Coronary artery (tissue), 2 donors: ENCODE results near the gene NME3.

Experiments
- DNase-seq: peaks from one replicate; pipeline ENCODE4 v3.0.0-alpha.2; 2017; ENCODE audit warnings: low spot score
- H3K27ac ChIP-seq, 2 donors: fragments of 200-600 bp; sonication (generic); one replicate each; pipeline ENCODE4 v1.5.1; 2016 to 2019
- H3K4me3 ChIP-seq: fragments of 200-600 bp; sonication (generic); 2 replicates; pipeline ENCODE4 v1.5.1; 2016; ENCODE audit warnings: mild to moderate bottlenecking, moderate library complexity
- CTCF ChIP-seq: fragments of 200-600 bp; sonication (generic); IDR thresholded peaks from one replicate; pipeline ENCODE4 v1.5.1; 2019; ENCODE audit warnings: antibody characterized with exemption

NME3 gene

GRCh38 chr16:1784977-1785845 lies 13.9 kb upstream of the NME3 start:
- no peak for TF ChIP-seq CTCF
- DNase-seq, result no peak
- no peak overlapping the region for H3K27ac ChIP-seq
- H3K4me3 ChIP-seq, result no peak overlapping the region

- H3K4me3 ChIP-seq, result peak within 1 kb of the TSS; percentile 99
- TF ChIP-seq CTCF, result no peak
- DNase-seq, result peak; percentile 100
- H3K27ac ChIP-seq, result peak within 1 kb of the TSS; percentile 84 to 94
These were observed 11.3 kb upstream of the NME3 start, which contains the start of the genes NUBP2 and SPSB3 for GRCh38 chr16:1782408-1783264. Gene NUBP2, plus strand, starts transcription at chr16:1782960. Its CDS starts 61 bp downstream, at chr16:1783021. Gene SPSB3, minus strand, starts transcription at chr16:1782571. Its CDS starts 1,088 bp downstream, at chr16:1781483.

GRCh38 chr16:1781758-1782407 lies 10.5 kb upstream of the NME3 start:
- Histone ChIP-seq H3K27ac (peak overlapping the region; percentile 84 to 94), H3K4me3 (peak overlapping the region; percentile 99)
- DNase-seq, result no peak
- TF ChIP-seq CTCF, result no peak

- no peak for TF ChIP-seq CTCF
- H3K4me3 ChIP-seq, result peak overlapping the region; percentile 99
- no peak for DNase-seq
- peak overlapping the region in 1 of 2 donors; percentile 94 for H3K27ac ChIP-seq
These were observed 9.9 kb upstream of the NME3 start for GRCh38 chr16:1781254-1781653.

- DNase-seq, result no peak
- no peak for TF ChIP-seq CTCF
- Histone ChIP-seq H3K27ac (no peak overlapping the region), H3K4me3 (peak overlapping the region; percentile 99)
These were observed 9.3 kb upstream of the NME3 start for GRCh38 chr16:1780677-1781072.

GRCh38 chr16:1779741-1780676 lies 8.7 kb upstream of the NME3 start:
- H3K27ac ChIP-seq, result no peak overlapping the region
- no peak for DNase-seq
- no peak for TF ChIP-seq CTCF
- H3K4me3 ChIP-seq, result no peak overlapping the region
